ENCODE measurements around the gene TCF7L1. TPM values are rescaled to one million over a fixed set of nuclear protein-coding genes. Genes with fewer than 3 reads are reported as not detected.

Gene TCF7L1
- total and polyA plus RNA-seq, 9 of the 15 experiments (the other 6 are each of a cell fraction or from before 2014, with no cell fraction given), result 0.03 to 0.11 (median 0.07) TPM; not detected in 5

GRCh38 chr2:85272357-85272756 lies 139.2 kb downstream of the TCF7L1 start:
- Histone ChIP-seq H2AFZ (ENCODE audit: low read depth, low read length) (no peak overlapping the region), H3K27ac (ENCODE audit: extremely low read depth, low read depth, low read length) (no peak overlapping the region), H3K4me1 (replicated peaks in 1 of 2; ENCODE audit: control insufficient read depth in 2 of 2, insufficient read depth in 2 of 2, low read length in 2 of 2) (no peaks in the 10 kb centered on the region), H4K20me1 (replicated peaks; ENCODE audit: control insufficient read depth, insufficient read depth, low read length) (0 out of 2 replicates have a peak, but pooled peaks cover 16% of the 10 kb centered on the region), H3K79me2 (ENCODE audit: control insufficient read depth, insufficient read depth, low read length) (no peaks in the 10 kb centered on the region), H3K4me2 (ENCODE audit: insufficient read depth, low read length) (no peak overlapping the region), H3K36me3 (ENCODE audit: control insufficient read depth, insufficient read depth, low read length) (no peaks in the 10 kb centered on the region), H3K9ac (ENCODE audit: insufficient read depth in 1 of 2, low read depth in 2 of 2, low read length in 2 of 2) (no peak overlapping the region), H3K9me1 (ENCODE audit: control insufficient read depth, insufficient read depth, low read length) (no peaks in the 10 kb centered on the region), H3K4me3 (no peak overlapping the region), H3K9me3 (replicated peaks; ENCODE audit: control insufficient read depth, insufficient read depth, low read depth, low read length) (no peaks in the 10 kb centered on the region), H3K27me3 (ENCODE audit: control insufficient read depth in 2 of 2, insufficient read depth in 2 of 2, low read length in 2 of 2) (peaks cover 56 to 81% of the 10 kb centered on the region in 2 experiments)
- no TSS peak for BruUV-seq (replicated peaks)
- CTCF ChIA-PET (ENCODE audit: low intra/inter-chr PET ratio), result no interaction called here
- WGBS (ENCODE audit: insufficient coverage, low coverage, missing lambda C conversion rate), result 0% methylated on average over 6 of the region's 6 CpGs
- POLR2A ChIA-PET, result interaction anchor here (0.6 to 1.1 kb wide), 3 partner anchors 15 to 111 kb away, joined by 3 to 4 read pairs (median 3); no protein-coding TSS in a partner anchor
- DNase-seq (ENCODE audit: extremely low read depth in 1 of 4, low spot score in 3 of 4) (no peak), ATAC-seq (no peak), FAIRE-seq (no peak)
- in situ Hi-C loops (cut with MboI), result no loop called here
- intact Hi-C loops (cut with micrococcal nuclease), result no loop called here
- no peak for TF ChIP-seq ZNF347 (CRISPR knock-in tag; IDR thresholded peaks at IDR 0.05; ENCODE audit: low read depth)
- no peak for TF ChIP-seq ADNP (tag; IDR thresholded peaks at IDR 0.05)
- TF ChIP-seq KLF1 (tag; IDR thresholded peaks at IDR 0.05), result no peak
- no peak for TF ChIP-seq CCAR2 (IDR thresholded peaks at IDR 0.05; ENCODE audit: low read depth, low read length)
- no peak for TF ChIP-seq NCOA6 (IDR thresholded peaks at IDR 0.05)
- no peak for TF ChIP-seq RBM17 (IDR thresholded peaks at IDR 0.05; ENCODE audit: borderline replicate concordance, low read depth, low read length)
- TF ChIP-seq NR4A1 (CRISPR knock-in tag; IDR thresholded peaks at IDR 0.05), result no peak
- no peak for TF ChIP-seq NR4A1 (tag; IDR thresholded peaks at IDR 0.05)
- no peak for TF ChIP-seq FIP1L1 (IDR thresholded peaks at IDR 0.05; ENCODE audit: low read depth, low read length, poor library complexity, severe bottlenecking)
- TF ChIP-seq SNIP1 (IDR thresholded peaks at IDR 0.05; ENCODE audit: low read depth), result no peak
- no peak for TF ChIP-seq HOXB6 (CRISPR knock-in tag; IDR thresholded peaks at IDR 0.05; ENCODE audit: borderline replicate concordance)
- TF ChIP-seq CTCFL (IDR thresholded peaks at IDR 0.05; ENCODE audit: borderline replicate concordance, insufficient read depth, low read depth, low read length, poor library complexity, severe bottlenecking), result no peak
- no peak for TF ChIP-seq HNRNPLL (IDR thresholded peaks at IDR 0.05; ENCODE audit: low read depth, low read length, poor library complexity, severe bottlenecking)
- TF ChIP-seq HMG20A (CRISPR knock-in tag; conservative IDR thresholded peaks at IDR 0.05), result no peak
- TF ChIP-seq GTF2F1 (IDR thresholded peaks at IDR 0.05; ENCODE audit: low read depth, low read length), result no peak
- TF ChIP-seq SMC3 (conservative IDR thresholded peaks at IDR 0.05; ENCODE audit: insufficient read depth, low read depth, low read length), result no peak
- no peak for TF ChIP-seq CEBPG (CRISPR knock-in tag; IDR thresholded peaks at IDR 0.05)
- TF ChIP-seq CEBPG (tag; conservative IDR thresholded peaks at IDR 0.05 in 1 of 2, IDR thresholded peaks at IDR 0.05 in 1 of 2), result no peak
- no peak for TF ChIP-seq EZH2 (IDR thresholded peaks at IDR 0.05; ENCODE audit: borderline replicate concordance, low read depth, low read length)
- TF ChIP-seq KAT8 (IDR thresholded peaks at IDR 0.05; ENCODE audit: low read depth), result no peak

Data from K562 (cell line).